Dermis blood vessel endothelial cell (primary cell): Measurements from ENCODE around the gene EHD4. TPM values are rescaled to one million over a fixed set of nuclear protein-coding genes. Genes with fewer than 3 reads are reported as not detected.

Source experiments
- DNase-seq: peaks from one replicate; pipeline ENCODE4 v3.0.0; 2010
- total RNA-seq: library from RNA; depleted of rRNA; stranded (reverse); fragments of >200 nt; gene quantifications from 2 replicates; pipeline ENCODE4 v1.2.3, GENCODE V29; 2014

The EHD4 gene
- total RNA-seq, 1 donor from 2014 or later: 84.4 TPM

GRCh38 chr15:41893422-41894250 lies 78.7 kb downstream of the EHD4 start, which contains the start of gene SPTBN5:
SPTBN5 (minus strand) TSS chr15:41894053; CDS start chr15:41893497, 556 bp downstream.
- DNase-seq: no peak

DNA sequence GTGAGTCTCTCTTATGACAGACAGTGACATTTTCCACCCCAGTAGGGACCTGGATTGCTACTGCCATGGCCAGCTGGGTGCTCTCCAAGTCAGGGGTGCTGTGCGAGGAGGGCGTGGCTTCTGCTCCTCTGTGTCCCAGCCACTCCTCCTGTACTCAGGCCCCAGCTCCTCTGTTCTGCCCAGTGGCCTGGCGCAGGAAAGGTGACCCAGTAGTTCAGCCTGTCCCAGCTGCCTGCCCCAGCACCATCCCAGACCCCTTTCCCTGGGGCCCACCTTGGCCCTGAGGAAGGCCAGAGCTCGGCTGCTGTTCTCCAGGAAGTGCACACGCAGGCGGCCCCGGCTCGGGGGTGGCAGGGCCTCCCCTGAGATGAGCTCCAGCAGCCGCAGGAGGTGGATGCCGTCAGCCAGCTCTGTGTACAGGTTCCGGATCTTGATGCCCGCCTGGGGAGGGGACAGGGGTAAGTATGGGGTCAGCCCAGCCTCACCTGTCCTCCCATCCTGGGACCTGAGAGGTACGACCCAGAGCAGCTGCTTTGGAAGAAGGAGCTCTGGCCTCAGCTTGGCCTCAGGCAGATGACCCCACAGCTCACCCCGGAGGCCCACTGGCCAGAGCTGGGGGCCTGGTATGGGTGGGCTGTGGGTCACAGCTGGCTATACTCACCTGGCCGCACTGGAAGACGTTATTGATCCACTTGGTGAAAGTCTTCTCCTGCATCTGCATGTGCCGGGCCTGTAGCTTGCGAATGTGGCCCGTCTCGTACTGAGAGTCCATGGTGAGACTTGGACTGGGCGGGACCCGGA lies 79.5 kb downstream of the EHD4 start:
- no peak for DNase-seq

GRCh38 chr15:41891946-41892345 lies 80.4 kb downstream of the EHD4 start:
- DNase-seq: no peak

DNA sequence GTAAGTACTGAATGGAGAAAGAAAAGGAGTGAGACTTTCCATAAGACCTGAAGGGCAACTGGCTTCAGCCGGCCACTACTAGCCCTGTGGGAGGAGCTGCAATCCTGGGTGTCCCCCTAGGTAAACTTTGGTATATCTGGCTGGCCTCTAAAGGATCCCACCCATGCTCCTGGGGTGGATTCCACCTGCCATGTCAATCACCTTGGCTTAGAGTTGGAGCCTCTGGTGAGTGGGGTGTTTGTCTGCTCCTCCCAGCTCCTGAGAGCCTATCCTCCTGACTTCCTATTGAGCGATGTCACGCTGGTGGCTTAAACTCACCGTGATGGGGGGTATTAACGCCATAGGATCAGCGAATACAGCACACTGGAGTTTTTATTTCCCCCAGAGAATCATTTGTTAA lies 81.1 kb downstream of the EHD4 start:
- no peak for DNase-seq

GRCh38 chr15:41890050-41890690 lies 82.2 kb downstream of the EHD4 start:
- DNase-seq: no peak

- DNase-seq: no peak
Observed at GRCh38 chr15:41888662-41889253, 83.6 kb downstream of the EHD4 start.

DNA sequence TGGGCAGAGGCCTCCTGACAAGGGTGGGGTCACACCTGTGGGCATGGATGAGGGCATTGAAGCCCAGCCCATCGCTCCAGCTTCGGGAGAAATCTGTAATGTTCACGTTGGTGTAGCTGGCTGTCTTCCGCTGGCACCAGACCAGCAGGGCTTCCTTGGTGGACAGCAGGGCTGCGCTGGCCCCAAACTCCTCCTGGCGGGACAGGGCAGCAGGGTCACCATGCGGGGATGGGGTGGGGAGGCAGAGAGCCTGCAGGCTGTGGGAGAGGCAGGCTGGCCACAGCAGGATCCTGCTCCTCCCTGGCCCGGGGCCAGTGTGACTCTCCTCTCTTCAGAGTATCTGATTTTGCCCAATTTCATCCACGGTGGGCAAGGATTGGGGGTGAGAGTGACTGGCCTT lies 84.5 kb downstream of the EHD4 start:
- DNase-seq: no peak

DNA sequence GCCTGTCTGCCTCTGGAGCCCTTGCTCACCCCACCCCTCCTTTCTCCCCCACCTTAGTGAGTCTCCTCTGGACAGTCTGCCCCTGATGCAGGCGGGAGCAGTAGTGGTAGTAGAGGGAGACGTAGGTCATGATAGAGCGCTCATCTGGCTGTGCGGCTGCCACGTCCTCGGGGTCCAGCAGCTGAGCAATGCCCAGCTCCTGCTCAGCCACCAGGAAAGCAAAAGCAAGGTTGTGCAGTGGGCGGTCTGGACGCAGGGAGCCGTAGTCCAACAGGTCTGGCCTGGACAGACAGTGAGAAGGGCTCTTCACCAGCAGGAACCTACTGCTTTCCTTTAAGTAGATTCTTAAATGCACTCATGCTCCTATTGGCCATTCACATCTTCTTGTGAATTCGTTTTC lies 85.2 kb downstream of the EHD4 start:
- DNase-seq: no peak

DNA sequence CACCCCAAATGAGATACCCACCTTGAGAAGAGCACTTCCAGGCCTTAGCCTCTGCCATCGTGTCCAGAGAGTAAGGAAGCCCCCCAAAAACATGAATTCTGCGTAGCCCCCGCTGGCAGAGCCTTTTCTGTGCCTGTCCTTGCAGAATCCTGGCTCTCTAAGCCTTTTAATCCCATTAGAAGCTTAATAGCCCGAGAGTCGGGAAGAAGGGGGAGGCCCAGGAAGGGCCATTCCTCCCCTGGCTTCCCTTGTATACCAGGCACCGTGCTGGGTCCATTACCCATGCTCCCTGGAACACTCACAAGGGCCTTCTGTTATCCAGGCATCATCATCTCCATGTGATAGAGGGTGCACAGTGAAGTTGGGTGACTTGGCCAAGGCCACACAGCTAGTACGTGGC lies 85.6 kb downstream of the EHD4 start:
- no peak for DNase-seq

DNA sequence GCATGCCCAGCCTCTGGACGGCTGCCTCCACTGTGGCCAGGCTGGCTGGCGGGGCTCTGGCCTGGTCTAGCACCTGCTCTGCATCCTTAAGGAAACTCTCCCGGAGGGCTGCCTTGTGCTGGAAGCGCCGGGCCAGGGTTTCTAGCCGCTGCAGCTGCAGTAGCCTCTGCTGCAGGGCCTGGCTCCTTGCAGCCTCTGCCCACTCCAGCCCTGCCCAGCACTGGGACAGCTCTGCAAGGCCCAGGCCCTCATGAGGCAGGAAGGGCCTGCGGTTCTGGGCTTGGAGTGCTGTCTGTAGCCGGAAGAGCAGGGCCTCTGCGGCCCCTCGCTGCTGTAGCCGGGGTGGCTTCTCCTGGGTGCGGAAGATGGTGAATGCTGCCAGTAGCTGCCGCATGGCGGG lies 86.5 kb downstream of the EHD4 start:
- DNase-seq: no peak

- DNase-seq: no peak
Observed at GRCh38 chr15:41885321-41885720, 87.0 kb downstream of the EHD4 start.

DNA sequence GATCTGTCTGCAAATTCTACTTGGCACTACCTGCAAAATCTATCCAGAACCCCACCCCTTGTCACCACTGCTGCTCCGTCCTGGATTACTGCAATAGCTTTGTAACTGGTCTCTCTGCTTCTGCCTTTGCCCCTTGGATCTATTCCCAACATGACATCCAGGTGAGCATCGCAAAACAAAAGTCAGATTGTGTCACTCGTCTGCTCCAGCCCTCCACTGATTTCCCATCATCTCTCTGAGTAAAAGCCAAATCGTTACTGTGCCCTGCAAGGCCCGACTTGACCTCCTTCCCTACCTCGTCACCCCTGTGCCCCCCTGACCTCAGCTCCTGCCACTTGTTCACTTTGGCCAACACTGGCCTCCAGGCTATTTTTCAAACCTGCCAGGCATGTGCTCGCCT lies 87.9 kb downstream of the EHD4 start:
- DNase-seq: no peak

- DNase-seq: no peak
Observed at GRCh38 chr15:41883484-41883825, 88.9 kb downstream of the EHD4 start.

DNA sequence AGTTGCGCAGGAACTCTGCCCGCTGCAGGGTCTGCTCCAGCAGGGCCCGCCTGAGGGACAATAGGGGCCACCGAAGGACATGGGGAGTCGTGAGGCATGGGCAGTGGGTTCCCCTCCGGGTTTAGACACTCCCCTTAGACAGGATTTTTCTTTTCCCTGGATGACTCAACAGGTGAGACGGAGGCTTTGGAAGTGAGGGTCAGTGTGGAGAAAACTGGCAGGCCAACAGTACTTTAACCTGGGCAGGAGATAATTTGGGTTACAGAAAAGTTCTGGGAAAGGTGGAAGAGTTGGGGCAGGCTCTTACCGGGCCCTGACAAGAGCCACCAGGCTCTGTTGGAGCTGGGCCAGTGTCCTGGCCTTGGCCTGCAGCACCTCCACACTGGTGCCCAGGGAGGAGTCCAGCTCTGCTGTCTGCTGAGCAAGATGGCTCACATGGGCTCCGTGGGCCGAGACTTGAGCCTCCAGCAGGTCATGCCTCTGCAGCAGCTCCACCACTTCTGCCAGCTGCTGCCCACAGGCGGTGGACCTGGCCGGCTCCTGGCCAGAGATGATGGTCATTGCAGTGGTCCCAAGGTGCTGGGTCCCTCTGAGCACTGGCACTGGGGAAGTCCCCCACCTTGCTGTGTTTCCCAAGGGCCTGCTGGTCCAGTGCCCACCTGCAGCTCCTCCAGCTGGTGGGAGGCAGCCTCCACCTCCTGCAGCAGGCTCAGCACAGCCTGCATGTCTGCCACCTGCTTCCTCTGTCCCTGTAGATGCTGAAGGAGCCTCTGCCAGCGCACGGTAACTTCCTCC lies 89.5 kb downstream of the EHD4 start:
- no peak for DNase-seq

DNA sequence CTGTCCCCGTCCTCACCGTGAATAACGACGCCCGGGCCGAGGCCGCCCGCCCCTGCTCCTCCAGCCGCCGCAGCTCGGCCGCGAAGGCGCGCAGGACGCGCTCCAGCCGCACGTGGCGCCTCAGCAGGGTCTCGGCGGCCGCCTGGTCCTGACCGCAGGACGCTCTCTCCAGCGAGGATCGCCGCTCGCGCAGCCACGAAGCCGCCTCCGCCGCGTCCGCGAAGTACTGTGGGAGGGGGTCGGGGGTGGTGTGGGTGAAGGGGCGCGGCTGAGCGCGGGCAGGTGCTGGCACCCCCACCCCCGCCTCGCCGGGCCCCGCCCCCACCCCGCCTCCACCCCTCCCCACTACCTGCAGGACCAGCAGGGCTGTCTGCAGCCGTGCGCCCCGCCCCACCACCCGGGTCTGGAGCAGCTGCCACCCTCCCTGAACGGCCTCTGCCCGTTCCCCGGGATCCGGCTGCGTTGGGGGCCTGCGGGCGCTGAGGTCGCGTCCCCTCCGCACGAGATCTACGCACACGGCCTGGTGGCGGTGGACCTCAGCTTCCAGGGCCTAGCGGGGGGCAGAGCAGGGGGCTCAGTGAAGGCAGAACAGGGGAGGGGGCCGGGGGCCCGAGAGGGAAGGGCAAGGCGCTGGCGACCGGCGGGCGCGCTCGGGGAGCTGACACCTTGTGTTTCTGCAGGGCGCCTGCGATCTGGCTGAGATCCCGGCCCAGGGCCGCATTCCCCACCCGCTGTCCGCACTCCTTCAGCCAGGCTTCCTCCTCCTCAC lies 90.3 kb downstream of the EHD4 start:
- no peak for DNase-seq

DNA sequence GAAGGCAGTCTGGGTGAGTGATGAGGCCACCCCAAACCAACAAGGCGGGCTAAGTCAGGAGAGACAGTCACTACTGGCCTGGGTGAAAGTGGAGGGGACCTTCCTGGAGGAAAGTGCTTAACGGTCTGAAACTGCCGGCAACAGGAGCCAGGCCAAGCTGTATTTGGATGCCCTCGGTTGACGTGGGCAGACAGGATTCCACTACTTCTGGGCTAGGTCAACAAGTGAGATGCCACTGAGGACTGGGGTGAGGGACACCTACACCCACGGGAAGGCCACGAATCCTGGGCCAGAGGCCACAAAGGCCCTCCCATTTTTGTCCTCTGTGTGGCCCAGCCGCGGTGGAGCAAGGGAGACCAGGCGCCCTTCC lies 90.8 kb downstream of the EHD4 start:
- DNase-seq: no peak

DNA sequence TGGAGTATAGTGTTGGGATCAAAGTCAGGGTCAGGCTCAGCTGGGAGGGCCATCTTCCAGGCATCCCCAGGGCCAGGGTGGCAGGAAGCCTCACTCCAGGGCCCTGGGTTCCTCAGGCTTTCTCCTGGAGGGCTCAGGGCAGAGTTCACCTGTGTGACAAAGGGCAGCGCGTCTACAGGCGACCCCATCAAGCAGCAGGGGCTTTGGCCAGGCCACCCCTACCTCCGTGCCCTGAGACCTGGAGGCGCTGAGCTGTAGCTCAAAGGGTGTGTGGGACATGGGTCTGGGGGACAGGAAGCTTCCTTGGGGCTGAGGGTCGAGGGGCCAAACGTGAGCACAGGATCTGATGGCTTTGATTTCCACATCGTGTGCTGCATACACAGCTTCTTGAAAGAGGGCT lies 91.3 kb downstream of the EHD4 start:
- no peak for DNase-seq

DNA sequence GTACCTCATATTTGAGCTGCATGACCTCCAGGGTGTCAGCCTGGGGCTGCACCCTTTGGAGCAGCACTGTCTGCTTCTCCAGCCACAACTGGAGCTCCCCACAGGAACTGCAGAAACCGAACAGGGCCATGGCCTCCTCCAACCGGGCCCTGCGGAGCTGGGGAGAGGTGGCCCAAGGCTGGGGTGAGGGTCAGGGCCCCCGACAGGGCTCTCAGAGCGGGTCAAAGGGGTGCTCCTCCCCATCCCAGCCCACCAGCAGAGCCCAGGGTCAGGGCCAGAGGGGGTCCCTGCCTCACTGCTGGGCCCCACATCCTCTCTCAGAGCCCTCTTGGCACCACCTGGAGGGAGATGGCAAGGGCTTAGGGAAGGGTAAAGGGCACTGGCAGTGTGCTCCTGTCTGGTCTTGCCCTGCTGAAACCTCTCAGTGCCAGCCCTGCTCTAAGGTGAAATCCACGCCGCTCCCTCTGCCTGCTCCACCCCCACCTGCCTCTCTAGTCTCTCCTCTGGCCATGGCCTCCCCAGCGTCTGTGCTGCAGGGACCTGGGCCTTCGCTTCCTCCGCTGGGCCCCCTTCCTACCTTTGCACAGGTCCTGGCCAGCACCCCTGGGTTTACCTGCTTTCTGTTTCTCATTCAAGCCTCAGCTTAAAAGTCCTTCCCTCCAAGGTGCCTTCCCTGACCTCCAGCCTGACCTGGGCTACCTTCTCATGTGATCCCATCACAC lies 92.0 kb downstream of the EHD4 start:
- no peak for DNase-seq

DNA sequence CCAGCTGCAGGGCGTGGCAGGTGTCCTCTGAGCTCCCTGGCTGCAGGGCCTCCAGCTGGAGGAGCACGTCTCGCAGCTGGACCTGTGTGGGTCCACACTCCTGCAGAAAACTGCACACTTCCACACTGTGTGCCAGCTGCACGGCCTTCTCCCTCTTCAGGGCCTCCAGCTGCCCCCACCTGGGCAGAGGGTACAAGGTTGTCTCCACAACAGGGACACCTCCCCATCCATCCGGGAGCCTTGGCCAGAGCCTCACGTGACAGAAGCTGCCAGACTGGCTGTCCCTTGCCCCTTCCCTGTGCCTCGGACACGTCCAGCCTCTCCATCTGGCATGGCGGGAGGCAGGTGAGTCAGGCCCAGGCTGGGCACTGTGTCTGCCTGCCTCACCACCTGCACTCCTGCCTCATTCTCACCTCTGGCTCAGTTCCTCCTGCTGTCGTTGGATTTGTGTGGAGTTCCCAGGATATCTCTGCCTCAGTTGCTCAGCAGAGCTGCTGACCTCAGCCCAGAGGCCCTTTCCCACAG lies 93.0 kb downstream of the EHD4 start:
- DNase-seq: no peak

DNA sequence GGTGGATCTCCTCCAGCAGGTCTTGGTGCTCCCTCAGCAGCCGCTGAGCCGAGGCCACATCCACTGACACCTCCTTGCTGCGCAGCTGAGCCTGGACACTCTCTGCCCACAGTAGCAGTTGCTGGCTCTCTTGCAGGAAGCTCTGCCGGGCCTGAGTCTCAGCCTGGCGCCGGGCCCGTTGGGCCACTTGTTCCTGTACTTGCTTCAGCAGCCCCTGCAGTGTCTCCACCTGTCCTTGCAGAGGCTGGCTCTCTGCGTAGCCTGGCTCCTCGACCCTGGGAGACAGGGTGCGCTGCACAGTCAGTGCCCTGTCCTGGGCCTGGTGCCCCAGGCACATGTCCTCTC lies 94.0 kb downstream of the EHD4 start:
- DNase-seq: no peak
